ENCODE measurements around the gene CIRBP.
"Not testable (repeated sequence)": the region's sequence is repeated elsewhere in the genome, so short reads cannot be mapped to it uniquely, and the experiment has no call there.

The CIRBP gene

DNA sequence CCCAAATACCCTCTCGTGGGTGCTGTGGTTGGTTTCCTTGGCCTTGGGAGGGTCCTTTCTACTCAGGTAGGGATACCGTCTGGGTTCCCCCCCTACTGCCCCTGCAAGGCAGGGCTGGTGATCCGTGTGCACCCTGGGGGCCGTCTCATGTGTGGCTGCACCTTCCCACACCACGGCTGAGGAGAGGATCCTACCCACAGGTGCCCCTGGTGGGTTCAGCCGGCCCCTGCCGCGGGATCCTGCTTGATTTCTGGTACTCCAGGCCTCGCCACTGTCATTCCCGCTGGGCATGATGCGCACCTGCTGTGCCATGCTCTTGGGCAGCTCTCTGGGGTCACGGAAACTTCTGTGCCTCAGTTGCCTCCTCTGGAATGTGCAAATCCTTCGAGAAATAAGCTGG, 47.3 kb downstream of the CIRBP start:
- no peak for DNase-seq

DNA sequence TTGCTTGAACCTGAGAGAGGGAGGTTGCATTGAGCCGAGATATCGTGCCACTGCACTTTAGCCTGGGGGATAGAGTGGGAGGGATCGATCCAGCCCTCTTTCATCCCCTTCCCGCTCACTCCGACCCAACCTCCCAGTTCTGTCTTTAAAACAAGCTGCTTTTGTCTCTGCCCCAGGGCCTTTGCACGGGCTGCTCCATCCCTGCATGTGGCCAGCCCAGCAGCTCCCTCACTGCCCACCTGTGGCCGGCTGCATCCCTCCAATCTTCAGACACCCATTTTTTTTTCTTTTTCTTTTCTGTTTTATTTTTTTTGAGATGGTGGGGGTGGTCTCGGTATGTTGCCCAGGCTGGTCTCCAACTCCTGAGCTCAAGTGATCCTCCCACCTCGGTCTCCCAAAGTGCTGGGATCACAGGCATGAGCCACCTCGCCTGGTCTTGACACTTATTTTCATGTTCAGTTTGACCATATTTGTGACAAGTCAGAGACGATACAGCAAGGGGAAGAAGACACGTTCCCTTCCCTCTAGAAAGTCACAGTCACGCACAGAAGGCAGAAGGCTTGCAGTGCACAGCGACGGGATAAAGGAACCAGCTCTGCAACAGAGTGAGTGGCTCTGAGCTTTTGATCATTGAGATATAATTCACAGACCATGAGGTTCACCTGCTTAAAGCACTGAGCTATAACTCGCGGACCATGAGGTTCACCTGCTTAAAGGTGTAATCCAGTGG, 48.3 kb downstream of the CIRBP start:
- no peak for DNase-seq

DNA sequence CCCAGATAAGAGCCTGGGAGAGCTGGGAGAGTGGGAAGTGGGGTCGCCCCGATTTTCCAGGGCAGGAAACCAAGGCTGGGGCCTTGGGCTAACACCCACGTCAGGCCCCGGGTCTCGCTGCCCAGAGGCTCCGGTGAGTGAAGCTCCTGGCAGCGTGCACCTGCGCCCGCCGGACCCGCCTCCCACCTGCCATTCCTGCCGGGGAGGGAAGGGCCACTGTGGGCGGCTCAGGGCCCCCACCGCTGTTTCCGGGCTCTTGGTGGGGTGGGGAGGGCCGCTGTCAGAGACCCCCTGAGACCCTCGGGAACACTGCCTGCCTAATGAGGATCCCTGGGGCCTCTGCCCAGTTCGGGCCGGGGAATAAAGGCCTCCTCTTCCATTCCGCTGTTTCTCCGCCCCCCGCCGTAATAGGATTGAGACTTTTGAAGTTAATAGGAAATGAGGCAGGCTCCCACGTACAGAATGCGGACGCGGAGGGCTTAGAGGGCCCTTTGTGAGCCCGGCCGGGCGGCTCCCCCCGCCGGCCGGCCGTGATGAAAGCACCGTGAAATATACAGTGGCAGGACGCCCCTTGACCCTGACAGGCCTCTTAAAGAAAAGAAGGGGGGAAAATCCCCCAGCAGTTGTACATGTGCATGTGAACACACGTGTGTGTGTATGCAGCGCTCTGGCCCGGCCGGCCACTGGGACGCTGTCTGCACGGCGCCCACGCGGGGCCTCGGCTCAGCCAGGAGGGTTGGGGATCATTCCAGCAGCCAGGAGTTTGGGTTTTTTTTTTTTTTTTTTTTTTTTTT, 49.7 kb downstream of the CIRBP start:
- DNase-seq = no peak

DNA sequence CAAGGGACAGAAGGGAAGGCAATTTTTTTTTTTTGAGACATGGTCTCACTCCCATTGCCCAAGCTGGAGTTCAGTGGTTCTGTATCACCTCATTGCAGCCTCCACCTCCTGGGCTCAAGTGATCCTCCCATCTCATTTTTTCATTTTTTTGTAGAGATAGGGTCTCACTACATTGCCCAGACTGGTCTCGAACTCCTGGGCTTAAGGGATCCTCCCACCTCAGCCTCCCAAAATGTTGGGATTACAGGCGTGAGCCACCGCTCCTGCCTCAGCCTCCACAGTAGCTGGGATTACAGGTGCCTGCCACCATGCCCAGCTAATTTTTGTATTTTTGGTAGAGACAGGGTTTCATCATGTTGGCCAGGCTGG, 51.1 kb downstream of the CIRBP start:
- not testable (repeated sequence) for DNase-seq

DNA sequence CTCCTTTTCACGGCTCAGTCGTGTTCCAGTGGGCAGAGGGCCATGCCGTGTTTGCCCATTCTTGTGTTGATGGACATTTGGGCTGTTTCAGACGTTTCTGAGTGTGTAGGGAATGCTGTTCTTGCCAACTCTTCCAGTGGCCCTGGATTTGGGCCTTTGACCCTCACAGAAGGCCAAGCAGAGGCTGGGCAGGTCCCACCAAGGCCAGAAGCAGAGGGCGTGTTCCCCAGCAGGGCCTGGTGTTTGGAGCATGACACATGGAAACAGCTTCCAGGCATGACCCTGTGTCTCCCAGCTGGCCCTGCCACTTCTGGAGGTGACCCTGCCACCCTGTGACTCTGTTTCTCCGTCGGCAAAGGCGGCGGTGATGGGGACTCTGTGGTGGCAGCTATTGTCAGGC, 52.4 kb downstream of the CIRBP start:
- no peak for DNase-seq

DNA sequence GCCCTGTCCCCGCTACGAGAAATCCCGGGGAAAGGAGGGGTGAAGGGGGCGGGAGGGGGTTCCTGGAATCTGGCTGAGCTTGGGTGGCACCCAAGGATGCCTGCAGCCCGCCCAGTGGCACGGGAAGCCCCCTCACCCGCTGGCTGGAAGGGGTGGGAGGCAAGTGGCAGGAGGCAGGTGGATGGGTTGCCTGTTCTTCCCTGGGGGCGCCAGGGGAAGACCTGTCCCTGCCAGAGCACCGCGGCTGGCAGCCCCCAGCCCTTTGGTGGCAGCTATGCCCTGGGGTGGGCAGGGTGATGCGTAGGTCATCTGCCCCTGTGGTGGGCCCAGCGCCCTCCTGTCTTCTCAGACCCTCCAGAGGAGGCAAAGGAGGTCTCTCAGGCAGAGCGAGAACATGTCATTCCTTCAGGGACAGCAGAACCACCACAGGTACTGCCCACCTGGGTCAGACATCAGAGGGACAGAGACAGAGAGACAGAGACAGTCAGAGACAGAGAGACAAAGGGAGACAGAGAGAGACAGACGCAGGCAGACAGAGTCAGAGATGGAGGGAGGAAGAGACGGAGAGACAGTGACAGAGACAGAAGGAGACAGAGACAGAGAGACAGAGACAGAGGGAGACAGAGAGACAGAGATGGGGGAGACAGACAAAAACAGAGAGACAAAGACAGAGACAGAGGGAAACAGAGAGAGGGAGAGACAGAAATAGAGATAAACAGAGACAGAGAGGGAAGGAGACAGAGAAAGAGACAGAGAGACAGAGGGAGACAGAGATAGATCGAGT, 53.3 kb downstream of the CIRBP start:
- DNase-seq = no peak

DNA sequence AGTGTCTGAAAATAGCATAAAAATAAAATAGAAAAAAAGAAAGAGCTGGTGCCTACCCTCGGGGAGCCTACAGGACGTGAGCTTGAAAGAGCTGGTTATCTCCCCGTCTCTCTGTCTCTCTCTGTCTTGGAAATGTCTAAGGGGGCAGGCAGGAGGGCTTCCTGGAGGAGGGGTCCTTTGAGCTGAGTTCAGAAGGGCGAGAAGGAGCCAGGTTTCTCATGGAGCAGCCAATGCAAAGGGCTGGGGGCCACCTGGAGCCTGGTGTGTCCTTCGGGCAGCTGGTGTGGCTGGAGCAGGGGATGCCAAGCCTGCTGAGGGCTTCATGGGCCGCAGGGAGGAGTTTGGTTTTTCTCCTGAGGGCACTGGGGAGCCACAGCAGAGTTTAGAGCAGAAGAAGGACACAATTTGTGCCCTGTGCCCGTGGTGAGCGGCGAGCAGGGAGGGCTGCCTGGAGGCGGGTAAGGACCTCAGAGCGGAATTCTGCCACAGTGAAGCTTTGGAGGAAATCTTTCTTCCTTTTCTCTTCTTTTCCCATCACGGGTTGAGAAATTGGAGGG, 55.2 kb downstream of the CIRBP start:
- no peak for DNase-seq
